ENCODE data around the gene FAM131A.

Gene FAM131A

GRCh38 chr3:184332370-184333090 is 4.9 kb upstream of the FAM131A start:
- no peak for DNase-seq (ENCODE audit: low read depth, low spot score)
- peaks cover 3% of the 10 kb centered on the region; the same call in 1 of the 2 replicates for H3K4me1 ChIP-seq (ENCODE audit: control insufficient read depth, insufficient read depth, low read length)
- no peak overlapping the region for H3K4me3 ChIP-seq (ENCODE audit: low read length)
- no CpG with 5 or more reads among the region's 10 CpGs for WGBS (ENCODE audit: insufficient coverage, insufficient read length)
- H3K36me3 ChIP-seq (ENCODE audit: control insufficient read depth, insufficient read depth, low read length): peaks cover 47% of the 10 kb centered on the region
- no peak overlapping the region for H3K27ac ChIP-seq (ENCODE audit: low read length)
- no peaks in the 10 kb centered on the region for H3K9me3 ChIP-seq (ENCODE audit: control insufficient read depth, insufficient read depth, low read length)
- H3K27me3 ChIP-seq (ENCODE audit: control insufficient read depth, insufficient read depth, low read length): no peaks in the 10 kb centered on the region

- peaks cover 3% of the 10 kb centered on the region; the same call in 1 of the 2 replicates for H3K4me1 ChIP-seq (ENCODE audit: control insufficient read depth, insufficient read depth, low read length)
- no peak overlapping the region for H3K27ac ChIP-seq (ENCODE audit: low read length)
- no peak for DNase-seq (ENCODE audit: low read depth, low spot score)
- WGBS (ENCODE audit: insufficient coverage, insufficient read length): no CpG with 5 or more reads among the region's 6 CpGs
- no peaks in the 10 kb centered on the region for H3K27me3 ChIP-seq (ENCODE audit: control insufficient read depth, insufficient read depth, low read length)
- no peak overlapping the region for H3K4me3 ChIP-seq (ENCODE audit: low read length)
- H3K9me3 ChIP-seq (ENCODE audit: control insufficient read depth, insufficient read depth, low read length): no peaks in the 10 kb centered on the region
- peaks cover 43% of the 10 kb centered on the region for H3K36me3 ChIP-seq (ENCODE audit: control insufficient read depth, insufficient read depth, low read length)
These were observed 4.2 kb upstream of the FAM131A start for GRCh38 chr3:184333190-184333589.

- H3K36me3 ChIP-seq (ENCODE audit: control insufficient read depth, insufficient read depth, low read length): peaks cover 38% of the 10 kb centered on the region
- WGBS (ENCODE audit: insufficient coverage, insufficient read length): 100% methylated on average over 1 of the region's 3 CpGs
These were observed 3.7 kb upstream of the FAM131A start for GRCh38 chr3:184333700-184334099.

GRCh38 chr3:184334470-184335158 is 2.8 kb upstream of the FAM131A start:
- no peak overlapping the region for H3K27ac ChIP-seq (ENCODE audit: low read length)
- H3K36me3 ChIP-seq (ENCODE audit: control insufficient read depth, insufficient read depth, low read length): peaks cover 34% of the 10 kb centered on the region

More at GRCh38 chr3:184333700-184334099, 3.7 kb upstream of the FAM131A start:
- Histone ChIP-seq H3K4me3 (ENCODE audit: low read length) (no peak overlapping the region), H3K27ac (ENCODE audit: low read length) (no peak overlapping the region), H3K27me3 (ENCODE audit: control insufficient read depth, insufficient read depth, low read length) (no peaks in the 10 kb centered on the region), H3K9me3 (ENCODE audit: control insufficient read depth, insufficient read depth, low read length) (no peaks in the 10 kb centered on the region), H3K4me1 (ENCODE audit: control insufficient read depth, insufficient read depth, low read length) (peaks cover 3% of the 10 kb centered on the region; the same call in 1 of the 2 replicates)
- no peak for DNase-seq (ENCODE audit: low read depth, low spot score)

GRCh38 chr3:184335291-184335660 is 2.1 kb upstream of the FAM131A start:
- Histone ChIP-seq H3K4me3 (ENCODE audit: low read length) (no peak overlapping the region; the same call in 1 of the 2 replicates), H3K4me1 (ENCODE audit: control insufficient read depth, insufficient read depth, low read length) (peaks cover 6% of the 10 kb centered on the region), H3K9me3 (ENCODE audit: control insufficient read depth, insufficient read depth, low read length) (no peaks in the 10 kb centered on the region), H3K36me3 (ENCODE audit: control insufficient read depth, insufficient read depth, low read length) (peaks cover 34% of the 10 kb centered on the region), H3K27ac (ENCODE audit: low read length) (no peak overlapping the region), H3K27me3 (ENCODE audit: control insufficient read depth, insufficient read depth, low read length) (no peaks in the 10 kb centered on the region)
- no peak for DNase-seq (ENCODE audit: low read depth, low spot score)
- no CpG with 5 or more reads among the region's 4 CpGs for WGBS (ENCODE audit: insufficient coverage, insufficient read length)

More at GRCh38 chr3:184334470-184335158, 2.8 kb upstream of the FAM131A start:
- no peak overlapping the region for H3K4me3 ChIP-seq (ENCODE audit: low read length)
- DNase-seq (ENCODE audit: low read depth, low spot score): no peak
- no CpG with 5 or more reads among the region's 15 CpGs for WGBS (ENCODE audit: insufficient coverage, insufficient read length)
- no peaks in the 10 kb centered on the region for H3K27me3 ChIP-seq (ENCODE audit: control insufficient read depth, insufficient read depth, low read length)
- H3K4me1 ChIP-seq (ENCODE audit: control insufficient read depth, insufficient read depth, low read length): peaks cover 6% of the 10 kb centered on the region
- H3K9me3 ChIP-seq (ENCODE audit: control insufficient read depth, insufficient read depth, low read length): no peaks in the 10 kb centered on the region

- no CpG with 5 or more reads among the region's 77 CpGs for WGBS (ENCODE audit: insufficient coverage, insufficient read length)
- H3K27ac ChIP-seq (ENCODE audit: low read length): no peak overlapping the region
- H3K9me3 ChIP-seq (ENCODE audit: control insufficient read depth, insufficient read depth, low read length): no peaks in the 10 kb centered on the region
- H3K27me3 ChIP-seq (ENCODE audit: control insufficient read depth, insufficient read depth, low read length): no peaks in the 10 kb centered on the region
- peak; percentile 72 for DNase-seq (ENCODE audit: low read depth, low spot score)
- peaks cover 6% of the 10 kb centered on the region for H3K4me1 ChIP-seq (ENCODE audit: control insufficient read depth, insufficient read depth, low read length)
- H3K4me3 ChIP-seq (ENCODE audit: low read length): peak overlapping the region; percentile 91
- peaks cover 32% of the 10 kb centered on the region for H3K36me3 ChIP-seq (ENCODE audit: control insufficient read depth, insufficient read depth, low read length)
These were observed 1.5 kb upstream of the FAM131A start for GRCh38 chr3:184335661-184336546.

GRCh38 chr3:184336547-184337398 is 627 bp upstream of the FAM131A start:
- Histone ChIP-seq H3K4me1 (ENCODE audit: control insufficient read depth, insufficient read depth, low read length) (peaks cover 6% of the 10 kb centered on the region), H3K36me3 (ENCODE audit: control insufficient read depth, insufficient read depth, low read length) (peaks cover 23% of the 10 kb centered on the region), H3K4me3 (ENCODE audit: low read length) (peak overlapping the region; percentile 91), H3K27me3 (ENCODE audit: control insufficient read depth, insufficient read depth, low read length) (no peaks in the 10 kb centered on the region), H3K9me3 (ENCODE audit: control insufficient read depth, insufficient read depth, low read length) (no peaks in the 10 kb centered on the region), H3K27ac (ENCODE audit: low read length) (no peak overlapping the region)
- DNase-seq (ENCODE audit: low read depth, low spot score): no peak
- no CpG with 5 or more reads among the region's 17 CpGs for WGBS (ENCODE audit: insufficient coverage, insufficient read length)

- no peak overlapping the region for H3K4me3 ChIP-seq (ENCODE audit: low read length)
These were observed 581 bp downstream of the FAM131A start for GRCh38 chr3:184337981-184338380.

GRCh38 chr3:184338511-184338945 is 1.1 kb downstream of the FAM131A start:
- no peak overlapping the region for H3K27ac ChIP-seq (ENCODE audit: low read length)
- no peaks in the 10 kb centered on the region for H3K27me3 ChIP-seq (ENCODE audit: control insufficient read depth, insufficient read depth, low read length)
- no CpG with 5 or more reads among the region's 37 CpGs for WGBS (ENCODE audit: insufficient coverage, insufficient read length)
- DNase-seq (ENCODE audit: low read depth, low spot score): no peak
- H3K9me3 ChIP-seq (ENCODE audit: control insufficient read depth, insufficient read depth, low read length): no peaks in the 10 kb centered on the region
- peaks cover 6% of the 10 kb centered on the region for H3K4me1 ChIP-seq (ENCODE audit: control insufficient read depth, insufficient read depth, low read length)
- H3K36me3 ChIP-seq (ENCODE audit: control insufficient read depth, insufficient read depth, low read length): peaks cover 16% of the 10 kb centered on the region
- H3K4me3 ChIP-seq (ENCODE audit: low read length): peak overlapping the region; percentile 6; the same call in 1 of the 2 replicates

More at GRCh38 chr3:184337981-184338380, 581 bp downstream of the FAM131A start:
- H3K4me1 ChIP-seq (ENCODE audit: control insufficient read depth, insufficient read depth, low read length): peaks cover 6% of the 10 kb centered on the region
- no peak for DNase-seq (ENCODE audit: low read depth, low spot score)
- WGBS (ENCODE audit: insufficient coverage, insufficient read length): no CpG with 5 or more reads among the region's 7 CpGs
- H3K9me3 ChIP-seq (ENCODE audit: control insufficient read depth, insufficient read depth, low read length): no peaks in the 10 kb centered on the region
- no peaks in the 10 kb centered on the region for H3K27me3 ChIP-seq (ENCODE audit: control insufficient read depth, insufficient read depth, low read length)
- H3K27ac ChIP-seq (ENCODE audit: low read length): no peak overlapping the region
- peaks cover 15% of the 10 kb centered on the region for H3K36me3 ChIP-seq (ENCODE audit: control insufficient read depth, insufficient read depth, low read length)

All from iPS DF 6.9 (cell line).